ENCODE results near the gene DYNC2LI1.

The DYNC2LI1 gene

DNA sequence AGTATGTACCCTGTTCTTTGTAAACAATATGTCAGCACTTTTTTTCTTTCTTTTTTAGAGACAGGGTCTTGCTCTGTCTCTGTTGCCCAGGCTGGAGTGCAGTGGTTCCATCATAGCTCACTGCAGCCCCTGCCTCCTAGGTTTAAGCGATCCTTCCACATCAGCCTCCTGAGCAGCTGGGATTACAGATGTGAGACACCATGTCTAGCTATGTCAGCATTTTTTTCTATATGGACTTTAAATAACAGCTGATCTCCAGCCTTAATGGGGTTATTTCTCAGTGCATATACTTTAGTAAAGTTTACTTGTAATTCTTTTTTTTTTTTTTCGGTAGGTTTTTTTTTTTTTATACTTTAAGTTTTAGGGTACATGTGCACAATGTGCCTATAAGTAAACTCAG, 38.2 kb downstream of the DYNC2LI1 start:
- no peak overlapping the region for H3K4me3 ChIP-seq (ENCODE audit: low read depth, low read length)
- TF ChIP-seq CTCF (IDR thresholded peaks at IDR 0.05; ENCODE audit: borderline replicate concordance, insufficient read depth, low read depth, low read length): no peak

DNA sequence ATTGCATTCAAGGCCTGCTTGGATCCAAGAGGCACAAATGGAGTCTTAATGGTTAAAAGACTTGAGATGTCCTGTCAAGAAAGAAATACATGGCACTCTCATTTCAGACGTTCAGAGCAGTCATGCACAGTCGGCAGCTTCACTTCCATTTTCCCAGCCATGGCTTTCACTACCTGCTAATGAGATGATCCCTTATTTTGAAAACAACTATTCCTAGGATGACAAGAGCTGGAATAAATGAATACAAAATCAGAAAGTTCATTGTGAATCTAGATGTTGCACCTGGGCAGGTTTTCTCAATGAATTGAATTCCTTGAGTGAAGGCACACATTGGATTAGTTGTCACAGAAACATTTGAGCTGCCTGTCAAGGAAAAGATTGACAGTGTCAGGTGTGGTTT, 39.1 kb downstream of the DYNC2LI1 start:
- no peak overlapping the region for H3K4me3 ChIP-seq (ENCODE audit: low read depth, low read length)
- TF ChIP-seq CTCF (IDR thresholded peaks at IDR 0.05; ENCODE audit: borderline replicate concordance, insufficient read depth, low read depth, low read length): no peak

DNA sequence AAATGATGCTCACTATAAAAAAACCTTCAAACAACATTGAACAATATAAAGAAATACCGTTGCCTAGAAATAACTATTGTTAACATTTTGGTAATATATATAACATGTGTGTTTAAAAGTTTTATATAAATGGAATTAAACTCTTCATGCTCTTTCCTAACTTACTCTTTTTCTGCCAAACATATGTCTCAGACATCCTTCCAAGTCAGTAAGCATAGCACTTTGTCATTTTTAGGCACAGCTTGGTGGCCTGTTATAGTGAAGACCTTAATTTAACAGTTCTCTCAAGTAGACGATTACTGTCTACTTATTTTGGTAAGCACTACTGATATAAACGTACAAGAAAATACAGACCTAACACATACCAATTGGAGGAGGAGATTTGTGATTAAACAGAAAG, 40.9 kb downstream of the DYNC2LI1 start:
- no peak for TF ChIP-seq CTCF (IDR thresholded peaks at IDR 0.05; ENCODE audit: borderline replicate concordance, insufficient read depth, low read depth, low read length)
- H3K4me3 ChIP-seq (ENCODE audit: low read depth, low read length): no peak overlapping the region

GRCh38 chr2:43818761-43819160, 44.9 kb downstream of the DYNC2LI1 start:
- no peak for TF ChIP-seq CTCF (IDR thresholded peaks at IDR 0.05; ENCODE audit: borderline replicate concordance, insufficient read depth, low read depth, low read length)
- H3K4me3 ChIP-seq (ENCODE audit: low read depth, low read length): no peak overlapping the region

- no peak for TF ChIP-seq CTCF (IDR thresholded peaks at IDR 0.05; ENCODE audit: borderline replicate concordance, insufficient read depth, low read depth, low read length)
- no peak overlapping the region for H3K4me3 ChIP-seq (ENCODE audit: low read depth, low read length)
Measured at GRCh38 chr2:43819491-43820163, 45.8 kb downstream of the DYNC2LI1 start.

- no peak for TF ChIP-seq CTCF (IDR thresholded peaks at IDR 0.05; ENCODE audit: borderline replicate concordance, insufficient read depth, low read depth, low read length)
- no peak overlapping the region for H3K4me3 ChIP-seq (ENCODE audit: low read depth, low read length)
Measured at GRCh38 chr2:43822839-43823238, 49.0 kb downstream of the DYNC2LI1 start.

DNA sequence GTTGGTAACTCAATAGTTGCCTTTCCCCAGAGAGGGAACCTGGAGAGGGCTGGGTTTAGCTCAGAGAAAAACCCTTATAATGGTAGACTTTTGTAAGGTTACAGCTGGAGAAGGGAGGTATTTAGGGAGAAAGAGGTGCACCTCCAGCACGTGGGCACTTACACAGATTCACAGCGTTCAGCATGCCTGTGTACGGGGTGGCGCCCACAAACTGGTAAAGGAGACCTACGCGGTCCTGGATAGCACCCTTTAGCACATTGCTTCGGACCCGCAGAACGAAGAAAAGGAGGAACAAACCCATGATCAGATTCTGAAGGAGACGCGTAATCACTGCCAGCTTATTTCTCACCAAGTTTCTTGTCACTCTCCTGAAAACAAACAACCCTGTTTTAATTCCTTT, 49.9 kb downstream of the DYNC2LI1 start:
- no peak for TF ChIP-seq CTCF (IDR thresholded peaks at IDR 0.05; ENCODE audit: borderline replicate concordance, insufficient read depth, low read depth, low read length)
- no peak overlapping the region for H3K4me3 ChIP-seq (ENCODE audit: low read depth, low read length)
